Gastrocnemius medialis (tissue), 4 donors: ENCODE measurements around the gene CDC25C. TPM values are rescaled to one million over a fixed set of nuclear protein-coding genes. Genes with fewer than 3 reads are reported as not detected.

Experiments used
- ATAC-seq, 2 donors: fragments of 150-250 bp; one replicate each; pipeline ENCODE4 v1.9.1; 2016
- DNase-seq, 2 donors: peaks; one replicate each; pipeline ENCODE4 v3.0.0-alpha.2; 2019
- H3K27ac ChIP-seq, 4 donors: fragments of 200-600 bp; sonication (generic); 1 replicate in 1 of 4; 2 replicates in 3 of 4; pipeline ENCODE4 v1.5.1; 2016 to 2018; ENCODE audit warnings: mild to moderate bottlenecking in 2 of 4, moderate library complexity in 1 of 4
- H3K27me3 ChIP-seq, 3 donors: fragments of 200-600 bp; sonication (generic) in 2 of 3; 1 replicate in 1 of 3; 2 replicates in 2 of 3; pipeline versions ENCODE4 v1.5.1 to v1.6.0; 2016 to 2019; ENCODE audit warnings: mild to moderate bottlenecking in 1 of 3, moderate library complexity in 1 of 3
- H3K36me3 ChIP-seq, 2 donors: fragments of 200-600 bp; sonication (generic) in 1 of 2; one replicate each; pipeline ENCODE4 v1.5.1; 2017 to 2018
- H3K4me1 ChIP-seq, 2 donors: fragments of 200-600 bp; sonication (generic) in 1 of 2; one replicate each; pipeline ENCODE4 v1.5.1; 2016 to 2017; ENCODE audit warnings: mild to moderate bottlenecking in 2 of 2
- H3K4me3 ChIP-seq, 4 donors: fragments of 200-600 bp; sonication (generic) in 3 of 4; 1 replicate in 1 of 4; 2 replicates in 3 of 4; pipeline ENCODE4 v1.5.1; 2016 to 2019; ENCODE audit warnings: mild to moderate bottlenecking in 2 of 4
- H3K9me3 ChIP-seq, 3 donors: fragments of 200-600 bp; sonication (generic) in 2 of 3; 1 replicate in 1 of 3; 2 replicates in 2 of 3; pipeline ENCODE4 v1.5.1; 2016 to 2019
- CTCF ChIP-seq, 5 experiments: fragments of 450-650 bp in 3 of 5; fragments of 200-600 bp in 2 of 5; sonication (generic) in 2 of 5; IDR thresholded peaks in 4 of 5; conservative IDR thresholded peaks in 1 of 5; 1 replicate in 4 of 5; 2 replicates in 1 of 5; pipeline ENCODE4 v1.5.1; 2016 to 2019; ENCODE audit warnings: antibody characterized with exemption in 5 of 5, mild to moderate bottlenecking in 3 of 5, moderate library complexity in 3 of 5
- POLR2A ChIP-seq, 2 donors: fragments of 450-650 bp; IDR thresholded peaks; one replicate each; pipeline ENCODE4 v1.6.1; 2017; ENCODE audit warnings: antibody characterized with exemption in 2 of 2, mild to moderate bottlenecking in 2 of 2, moderate library complexity in 2 of 2
- in situ Hi-C, 4 donors: fragments of 200-750 bp; cut with MboI; loops; one replicate each; pipeline versions ENCODE4 v1.15.0 to v1.8.0; 2017; ENCODE audit warnings: low sequenced_read_pairs in 4 of 4
- intact Hi-C: fragments of 100-400 bp; cut with DNase I; formaldehyde crosslinking; loops from one replicate; pipeline ENCODE4 v1.15.1; 2023; ENCODE audit warnings: low total_unique reads
- total RNA-seq, 4 donors: library from RNA; depleted of rRNA; stranded (reverse); fragments of >200 nt; gene quantifications; one replicate each; pipeline versions ENCODE4 v1.1.0 to v1.2.3, GENCODE V29; 2016

Gene CDC25C
- total RNA-seq, 4 donors from 2014 or later, result not detected

GRCh38 chr5:138346889-138347288, 15.3 kb upstream of the CDC25C start:
- intact Hi-C loops (no loop called here), in situ Hi-C loops (no loop called here)
- TF ChIP-seq POLR2A (IDR thresholded peaks at IDR 0.05), result no peak
- no peak for TF ChIP-seq CTCF (IDR thresholded peaks at IDR 0.05 in 4 of 5, conservative IDR thresholded peaks at IDR 0.05 in 1 of 5)
- no peaks in the 10 kb centered on the region for H3K27me3 ChIP-seq
- H3K4me1 ChIP-seq, result peaks cover 0 to 14% of the 10 kb centered on the region in 2 donors
- no peak for DNase-seq
- H3K27ac ChIP-seq, result no peak overlapping the region
- ATAC-seq, result no peak
- H3K9me3 ChIP-seq, result no peaks in the 10 kb centered on the region
- H3K4me3 ChIP-seq, result no peak overlapping the region
- peaks cover 0 to 67% of the 10 kb centered on the region in 2 donors for H3K36me3 ChIP-seq

GRCh38 chr5:138344887-138345622, 13.5 kb upstream of the CDC25C start:
- Histone ChIP-seq H3K36me3 (peaks cover 0 to 73% of the 10 kb centered on the region in 2 donors), H3K4me3 (no peak overlapping the region), H3K9me3 (no peaks in the 10 kb centered on the region), H3K4me1 (peaks cover 12 to 18% of the 10 kb centered on the region in 2 donors), H3K27ac (no peak overlapping the region), H3K27me3 (no peaks in the 10 kb centered on the region)
- in situ Hi-C loops (no loop called here), intact Hi-C loops (no loop called here)
- TF ChIP-seq POLR2A (IDR thresholded peaks at IDR 0.05), result no peak
- ATAC-seq (no peak), DNase-seq (no peak)

- peak overlapping the region; percentile 89 to 98 (median 94) for H3K27ac ChIP-seq
- DNase-seq, result no peak
- H3K4me1 ChIP-seq, result peaks cover 24 to 35% of the 10 kb centered on the region in 2 donors
- ATAC-seq, result no peak
- H3K4me3 ChIP-seq, result no peak overlapping the region
- in situ Hi-C loops (no loop called here), intact Hi-C loops (no loop called here)
- H3K9me3 ChIP-seq, result no peaks in the 10 kb centered on the region
- TF ChIP-seq CTCF (IDR thresholded peaks at IDR 0.05 in 4 of 5, conservative IDR thresholded peaks at IDR 0.05 in 1 of 5), result no peak
- TF ChIP-seq POLR2A (IDR thresholded peaks at IDR 0.05), result no peak
- peaks cover 0 to 34% of the 10 kb centered on the region in 2 donors for H3K36me3 ChIP-seq
- no peaks in the 10 kb centered on the region for H3K27me3 ChIP-seq
Measured at GRCh38 chr5:138340008-138340407, 8.4 kb upstream of the CDC25C start.

- DNase-seq (no peak), ATAC-seq (no peak)
- Histone ChIP-seq H3K4me1 (peaks cover 24 to 35% of the 10 kb centered on the region in 2 donors), H3K9me3 (no peaks in the 10 kb centered on the region), H3K27me3 (no peaks in the 10 kb centered on the region), H3K27ac (peak overlapping the region; percentile 89 to 98 (median 94)), H3K36me3 (peaks cover 0 to 29% of the 10 kb centered on the region in 2 donors), H3K4me3 (peak overlapping the region; percentile 75 to 95 (median 93))
- intact Hi-C loops, result loop anchor here (2.0 to 10.0 kb wide), 4 partner anchors 13 to 715 kb away; partner anchors contain the start of genes CDC23, FAM13B and KDM3B
- in situ Hi-C loops, result loop anchor here in 1 of 4 donors (10.0 kb wide), 1 partner anchor 125 kb away; the partner anchor contains the start of gene CDC23
- TF ChIP-seq POLR2A (IDR thresholded peaks at IDR 0.05), result no peak
- no peak for TF ChIP-seq CTCF (IDR thresholded peaks at IDR 0.05 in 4 of 5, conservative IDR thresholded peaks at IDR 0.05 in 1 of 5)
Measured at GRCh38 chr5:138339464-138339863, 7.9 kb upstream of the CDC25C start.

- Histone ChIP-seq H3K36me3 (peaks cover 0 to 26% of the 10 kb centered on the region in 2 donors), H3K27ac (peak overlapping the region; percentile 89 to 98 (median 94)), H3K4me3 (peak overlapping the region; percentile 75 to 95 (median 93)), H3K27me3 (no peaks in the 10 kb centered on the region), H3K4me1 (peaks cover 24 to 35% of the 10 kb centered on the region in 2 donors), H3K9me3 (no peaks in the 10 kb centered on the region)
- in situ Hi-C loops (loop anchor here in 1 of 4 donors (10.0 kb wide), 1 partner anchor 124 kb away; the partner anchor contains the start of gene CDC23), intact Hi-C loops (loop anchor here (2.0 to 10.0 kb wide), 4 partner anchors 14 to 714 kb away; partner anchors contain the start of genes CDC23, FAM13B and KDM3B)
- ATAC-seq (no peak), DNase-seq (no peak)
- no peak for TF ChIP-seq CTCF (IDR thresholded peaks at IDR 0.05 in 4 of 5, conservative IDR thresholded peaks at IDR 0.05 in 1 of 5)
- no peak for TF ChIP-seq POLR2A (IDR thresholded peaks at IDR 0.05)
Measured at GRCh38 chr5:138339091-138339456, 7.5 kb upstream of the CDC25C start.
